GM12878 (cell line): ENCODE data around the gene DCN. TPM values are rescaled to one million over a fixed set of nuclear protein-coding genes. Genes with fewer than 3 reads are reported as not detected.

Experiments
- ATAC-seq: fragments of 200-7000 bp; cut with Tn5 transposase; 3 replicates; pipeline ENCODE4 v1.9.1; 2020; ENCODE audit warnings: mild to moderate bottlenecking, moderate library complexity
- BruUV-seq: library from RNA; stranded (reverse); fragments of 400-500 nt; replicated peaks from 2 replicates; lab custom pipeline; 2021; lab: Mats Ljungman, UMichigan
- CTCF ChIA-PET: fragments of 300-600 bp; sonication (Branson Sonifier 250); formaldehyde crosslinking; extraction: SDS; loops from one replicate; lab custom pipeline; 2021; ENCODE audit warnings: inconsistent platforms; lab: Yijun Ruan, JAX
- POLR2A ChIA-PET: fragments of 350-600 bp; formaldehyde crosslinking; extraction: SDS; loops from one replicate; lab custom pipeline; 2021; ENCODE audit warnings: inconsistent platforms; lab: Charles Lee
- RAD21 ChIA-PET: fragments of 300-600 bp; sonication (Branson Sonifier 250); formaldehyde crosslinking; loops from one replicate; lab custom pipeline; 2023; ENCODE audit warnings: antibody characterized with exemption; ENCODE audit not compliant: unreplicated experiment; lab: Charles Lee
- SMC1A ChIA-PET: fragments of 300-600 bp; sonication (Branson Sonifier 250); formaldehyde crosslinking; loops from one replicate; lab custom pipeline; 2023; ENCODE audit not compliant: unreplicated experiment, uncharacterized antibody; lab: Charles Lee
- DNase-seq: peaks from one replicate; pipeline ENCODE4 v3.0.0-alpha.2; 2011; ENCODE audit warnings: low read depth, low spot score
- FAIRE-seq: peaks from 3 replicates; lab custom pipeline; 2011; peaks lifted over from hg19 to GRCh38; lab: Jason Lieb, UNC
- H2AFZ ChIP-seq: 2 replicates; pipeline ENCODE4 v1.6.0; 2011; ENCODE audit warnings: low read depth, low read length, control low read depth; ENCODE audit not compliant: control insufficient read depth
- H3K27ac ChIP-seq: 2 replicates; pipeline ENCODE4 v1.5.1; 2011; ENCODE audit warnings: control low read depth; ENCODE audit not compliant: control insufficient read depth, insufficient read depth
- H3K27me3 ChIP-seq, 2 experiments: replicated peaks in 1 of 2; 2 replicates each; pipeline versions ENCODE4 v1.6.0 to v1.6.1; 2011; ENCODE audit warnings: low read length in 1 of 2; ENCODE audit not compliant: control insufficient read depth in 2 of 2, insufficient read depth in 2 of 2
- H3K36me3 ChIP-seq, 2 experiments: 2 replicates each; pipeline ENCODE4 v1.5.1; 2011; ENCODE audit warnings: low read length in 1 of 2; ENCODE audit not compliant: control insufficient read depth in 2 of 2, insufficient read depth in 2 of 2
- H3K4me1 ChIP-seq: 2 replicates; pipeline ENCODE4 v1.6.1; 2011; ENCODE audit warnings: mild to moderate bottlenecking, low read length, moderate library complexity, mixed read lengths; ENCODE audit not compliant: control insufficient read depth, insufficient read depth
- H3K4me2 ChIP-seq: 2 replicates; pipeline ENCODE4 v1.6.0; 2011; ENCODE audit warnings: control low read depth; ENCODE audit not compliant: control insufficient read depth, insufficient read depth
- H3K4me3 ChIP-seq: fragments of 200-600 bp; sonication (generic); 2 replicates; pipeline ENCODE4 v1.5.1; 2016
- H3K79me2 ChIP-seq: 2 replicates; pipeline ENCODE4 v1.6.0; 2011; ENCODE audit warnings: low read length; ENCODE audit not compliant: control insufficient read depth, insufficient read depth
- H3K9ac ChIP-seq: 2 replicates; pipeline ENCODE4 v1.8.0; 2011; ENCODE audit warnings: low read length, control low read depth, mixed read lengths; ENCODE audit not compliant: control insufficient read depth, insufficient read depth
- H3K9me3 ChIP-seq: replicated peaks from 3 replicates; pipeline ENCODE4 v1.5.1; 2011; ENCODE audit warnings: mild to moderate bottlenecking, low read length; ENCODE audit not compliant: control insufficient read depth, insufficient read depth
- H4K20me1 ChIP-seq: 2 replicates; pipeline ENCODE4 v1.6.0; 2011; ENCODE audit not compliant: control insufficient read depth, insufficient read depth
- BACH1 ChIP-seq: fragments of 450-650 bp; IDR thresholded peaks from 2 replicates; pipeline ENCODE4 v1.6.1; 2017; ENCODE audit warnings: mild to moderate bottlenecking, borderline replicate concordance
- FOXM1 ChIP-seq: IDR thresholded peaks from 2 replicates; pipeline ENCODE4 v1.6.1; 2012; ENCODE audit warnings: low read depth, mild to moderate bottlenecking, inconsistent platforms, low read length, moderate library complexity
- NFYB ChIP-seq: IDR thresholded peaks from 2 replicates; pipeline ENCODE4 v1.6.1; 2011; ENCODE audit warnings: low read depth, mild to moderate bottlenecking, low read length, improper control_type of control experiment, moderate library complexity; ENCODE audit not compliant: insufficient read depth
- POLR2AphosphoS2 ChIP-seq: IDR thresholded peaks from 2 replicates; pipeline ENCODE4 v1.6.1; 2011; ENCODE audit warnings: low read depth, mild to moderate bottlenecking, low read length, improper control_type of control experiment, moderate library complexity
- RAD21 ChIP-seq: IDR thresholded peaks from 2 replicates; pipeline ENCODE4 v1.6.1; 2011; ENCODE audit warnings: mild to moderate bottlenecking, low read depth, low read length, moderate library complexity; ENCODE audit not compliant: insufficient read depth
- SIX5 ChIP-seq: IDR thresholded peaks from 2 replicates; pipeline ENCODE4 v1.6.1; 2011; ENCODE audit warnings: mild to moderate bottlenecking, low read depth, low read length, moderate library complexity; ENCODE audit not compliant: severe bottlenecking
- SMAD1 ChIP-seq: fragments of 450-650 bp; IDR thresholded peaks from 2 replicates; pipeline ENCODE4 v1.6.1; 2018; ENCODE audit warnings: mild to moderate bottlenecking, low read depth; ENCODE audit not compliant: partially characterized antibody
- STAT1 ChIP-seq: fragments of 450-650 bp; conservative IDR thresholded peaks from 2 replicates; pipeline ENCODE4 v1.6.1; 2014; ENCODE audit warnings: antibody characterized with exemption, mild to moderate bottlenecking
- TCF12 ChIP-seq: IDR thresholded peaks from 2 replicates; pipeline ENCODE4 v1.6.1; 2011; ENCODE audit warnings: low read depth, mild to moderate bottlenecking, low read length
- YBX1 ChIP-seq: fragments of 450-650 bp; IDR thresholded peaks from 2 replicates; pipeline ENCODE4 v1.6.1; 2016; ENCODE audit warnings: antibody characterized with exemption
- ZZZ3 ChIP-seq: IDR thresholded peaks from 2 replicates; pipeline ENCODE4 v1.6.1; 2011; ENCODE audit warnings: low read depth; ENCODE audit not compliant: control insufficient read depth, insufficient read length
- WGBS: methylation state at CpG from one replicate; pipeline ENCODE4 v1.1.6; 2016; ENCODE audit warnings: low lambda C conversion rate; ENCODE audit not compliant: insufficient replicate concordance, insufficient coverage; ENCODE audit errors: missing lambda C conversion rate; 5-methylcytosine and 5-hydroxymethylcytosine counted together
- in situ Hi-C: fragments of 300-500 bp; cut with MboI; formaldehyde crosslinking; loops from 9 replicates; pipeline ENCODE4 v1.14.3; 2018; ENCODE audit warnings: mixed read lengths
- intact Hi-C: fragments of 100-400 bp; cut with micrococcal nuclease; formaldehyde crosslinking; loops from one replicate; pipeline ENCODE4 v1.14.2; 2022; ENCODE audit not compliant: unreplicated experiment
- polyA plus RNA-seq, 11 experiments: library from polyadenylated mRNA; depleted of rRNA in 4 of 11; unstranded in 6 of 11; stranded (reverse) in 5 of 11; fragments of >200 nt; fragmentation: Nextera tagmentation in 4 of 11; fragmentation: Illumina TruSeq in 1 of 11; extraction: Ambion mirVana in 4 of 11; extraction: Trizol in 1 of 11; gene quantifications; 1 replicate in 1 of 11; 2 replicates in 10 of 11; pipeline versions ENCODE4 v1.2.1 to v1.2.3, GENCODE V29; 2011 to 2016; ENCODE audit warnings: inconsistent platforms in 2 of 11, missing spikeins in 2 of 11, low read depth in 1 of 11
- total RNA-seq, 4 experiments: library from RNA; depleted of rRNA in 3 of 4; stranded (reverse); fragments of >200 nt in 3 of 4; fragmentation: Illumina TruSeq in 1 of 4; extraction: Trizol in 1 of 4; gene quantifications; 2 replicates each; pipeline versions ENCODE4 v1.2.1 to v1.2.3, GENCODE V29; 2013 to 2021
- TF ChIP-seq, protein P1 (sequence below): IDR thresholded peaks from 2 replicates; pipeline ENCODE4 v1.6.1; 2012; ENCODE audit warnings: low read depth, low read length, improper control_type of control experiment
- TF ChIP-seq, protein P2 (sequence below): fragments of 450-650 bp; IDR thresholded peaks from 2 replicates; pipeline ENCODE4 v1.6.1; 2017; ENCODE audit warnings: antibody characterized with exemption, mild to moderate bottlenecking, moderate library complexity
- TF ChIP-seq, protein P3 (sequence below): fragments of 450-650 bp; IDR thresholded peaks from 2 replicates; pipeline ENCODE4 v1.6.1; 2017; ENCODE audit warnings: mild to moderate bottlenecking
- TF ChIP-seq, protein P4 (sequence below): fragments of 450-650 bp; IDR thresholded peaks from 2 replicates; pipeline ENCODE4 v1.6.1; 2017; ENCODE audit warnings: low read depth, mild to moderate bottlenecking, moderate library complexity

Gene DCN
- total and polyA plus RNA-seq, 10 of the 15 experiments (the other 5 are each of a cell fraction or from before 2014, with no cell fraction given), result 0.07 to 2.1 (median 0.75) TPM; not detected in 6

DNA sequence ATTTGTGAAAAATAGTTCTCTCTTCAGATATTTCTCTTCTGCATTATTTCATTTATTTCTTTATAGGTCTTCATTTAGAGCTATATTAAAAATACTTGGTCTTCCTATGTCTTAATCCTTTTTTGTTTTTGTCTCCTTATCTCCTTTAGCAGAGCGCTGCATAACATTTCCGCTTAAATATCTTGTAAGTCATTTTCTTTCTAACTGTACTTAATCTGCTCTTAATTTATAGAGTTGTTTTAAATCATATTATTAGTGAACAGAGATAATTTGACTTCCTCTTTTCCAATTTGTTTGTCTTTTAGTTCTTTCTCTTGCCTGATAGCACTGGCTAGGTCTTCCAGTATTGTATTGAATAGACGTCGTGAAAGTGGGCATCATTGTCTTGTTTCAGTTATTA lies 89.3 kb downstream of the DCN start (continued):
- TF ChIP-seq SIX5 (no peak), RAD21 (no peak), YBX1 (no peak), BACH1 (no peak), FOXM1 (no peak)
- TF ChIP-seq, protein P1, sequence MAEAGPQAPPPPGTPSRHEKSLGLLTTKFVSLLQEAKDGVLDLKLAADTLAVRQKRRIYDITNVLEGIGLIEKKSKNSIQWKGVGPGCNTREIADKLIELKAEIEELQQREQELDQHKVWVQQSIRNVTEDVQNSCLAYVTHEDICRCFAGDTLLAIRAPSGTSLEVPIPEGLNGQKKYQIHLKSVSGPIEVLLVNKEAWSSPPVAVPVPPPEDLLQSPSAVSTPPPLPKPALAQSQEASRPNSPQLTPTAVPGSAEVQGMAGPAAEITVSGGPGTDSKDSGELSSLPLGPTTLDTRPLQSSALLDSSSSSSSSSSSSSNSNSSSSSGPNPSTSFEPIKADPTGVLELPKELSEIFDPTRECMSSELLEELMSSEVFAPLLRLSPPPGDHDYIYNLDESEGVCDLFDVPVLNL, result no peak
- TF ChIP-seq, protein P2, sequence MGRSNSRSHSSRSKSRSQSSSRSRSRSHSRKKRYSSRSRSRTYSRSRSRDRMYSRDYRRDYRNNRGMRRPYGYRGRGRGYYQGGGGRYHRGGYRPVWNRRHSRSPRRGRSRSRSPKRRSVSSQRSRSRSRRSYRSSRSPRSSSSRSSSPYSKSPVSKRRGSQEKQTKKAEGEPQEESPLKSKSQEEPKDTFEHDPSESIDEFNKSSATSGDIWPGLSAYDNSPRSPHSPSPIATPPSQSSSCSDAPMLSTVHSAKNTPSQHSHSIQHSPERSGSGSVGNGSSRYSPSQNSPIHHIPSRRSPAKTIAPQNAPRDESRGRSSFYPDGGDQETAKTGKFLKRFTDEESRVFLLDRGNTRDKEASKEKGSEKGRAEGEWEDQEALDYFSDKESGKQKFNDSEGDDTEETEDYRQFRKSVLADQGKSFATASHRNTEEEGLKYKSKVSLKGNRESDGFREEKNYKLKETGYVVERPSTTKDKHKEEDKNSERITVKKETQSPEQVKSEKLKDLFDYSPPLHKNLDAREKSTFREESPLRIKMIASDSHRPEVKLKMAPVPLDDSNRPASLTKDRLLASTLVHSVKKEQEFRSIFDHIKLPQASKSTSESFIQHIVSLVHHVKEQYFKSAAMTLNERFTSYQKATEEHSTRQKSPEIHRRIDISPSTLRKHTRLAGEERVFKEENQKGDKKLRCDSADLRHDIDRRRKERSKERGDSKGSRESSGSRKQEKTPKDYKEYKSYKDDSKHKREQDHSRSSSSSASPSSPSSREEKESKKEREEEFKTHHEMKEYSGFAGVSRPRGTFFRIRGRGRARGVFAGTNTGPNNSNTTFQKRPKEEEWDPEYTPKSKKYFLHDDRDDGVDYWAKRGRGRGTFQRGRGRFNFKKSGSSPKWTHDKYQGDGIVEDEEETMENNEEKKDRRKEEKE, result no peak

DNA sequence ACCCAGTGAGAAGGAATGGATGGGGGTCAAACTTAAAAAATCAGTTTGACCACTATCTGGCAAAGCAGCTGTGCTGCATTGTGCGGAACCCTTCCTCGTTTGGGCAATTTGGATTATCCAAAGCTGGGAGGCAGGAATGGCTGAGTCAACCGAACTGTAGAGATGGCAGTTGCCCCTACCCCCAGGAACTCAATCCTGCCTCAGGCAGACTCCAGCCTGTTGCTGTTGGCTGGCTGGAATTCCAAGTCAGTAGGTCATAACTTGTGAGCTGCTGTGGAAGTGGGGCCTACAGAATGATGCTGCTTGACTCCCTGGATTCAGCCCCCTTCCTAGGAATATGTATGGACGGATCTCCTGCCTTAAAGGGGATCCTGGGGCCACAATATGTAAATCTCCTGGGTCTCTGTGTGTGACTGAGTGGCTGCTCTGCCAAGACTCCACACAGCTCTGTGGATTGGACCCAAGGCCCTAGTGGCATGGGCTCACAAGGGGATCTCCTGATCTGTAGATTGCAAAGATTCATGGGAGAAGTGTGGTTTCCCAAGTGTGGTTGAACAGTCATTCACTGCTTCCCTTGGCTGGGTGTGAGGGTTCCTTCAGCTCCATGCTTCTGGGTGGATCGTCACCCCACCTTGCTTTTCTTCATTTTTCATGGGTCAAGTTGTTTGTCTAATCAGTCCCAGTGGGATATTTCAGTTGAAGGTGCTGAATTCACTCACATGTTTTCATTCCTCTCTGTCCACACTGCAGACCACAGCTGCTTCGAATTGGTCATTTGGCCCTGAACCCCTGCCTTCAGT lies 90.5 kb downstream of the DCN start:
- Histone ChIP-seq H4K20me1 (no peaks in the 10 kb centered on the region), H3K4me2 (no peak overlapping the region), H3K4me3 (no peak overlapping the region), H3K79me2 (no peaks in the 10 kb centered on the region), H2AFZ (no peak overlapping the region), H3K4me1 (no peaks in the 10 kb centered on the region), H3K9ac (no peak overlapping the region), H3K36me3 (no peaks in the 10 kb centered on the region), H3K27me3 (no peaks in the 10 kb centered on the region), H3K27ac (no peak overlapping the region), H3K9me3 (no peaks in the 10 kb centered on the region)
- in situ Hi-C loops, result no loop called here
- intact Hi-C loops, result no loop called here
- no peak; the same call in 2 of the 3 replicates for ATAC-seq
- 14% methylated on average over 6 of the region's 6 CpGs for WGBS
- ChIA-PET POLR2A (no interaction called here), CTCF (interaction anchor here (1.1 to 1.7 kb wide), 2 partner anchors 17 kb away, joined by 3 to 7 read pairs; no protein-coding TSS in a partner anchor), SMC1A (interaction anchor here (1.3 kb wide), 1 partner anchor 17 kb away, joined by 3 read pairs; no protein-coding TSS in a partner anchor), RAD21 (no interaction called here)
- no TSS peak for BruUV-seq
- no peak for DNase-seq
- no peak for FAIRE-seq
- TF ChIP-seq NFYB, result no peak
- TF ChIP-seq ZZZ3, result no peak
- TF ChIP-seq, protein P3, sequence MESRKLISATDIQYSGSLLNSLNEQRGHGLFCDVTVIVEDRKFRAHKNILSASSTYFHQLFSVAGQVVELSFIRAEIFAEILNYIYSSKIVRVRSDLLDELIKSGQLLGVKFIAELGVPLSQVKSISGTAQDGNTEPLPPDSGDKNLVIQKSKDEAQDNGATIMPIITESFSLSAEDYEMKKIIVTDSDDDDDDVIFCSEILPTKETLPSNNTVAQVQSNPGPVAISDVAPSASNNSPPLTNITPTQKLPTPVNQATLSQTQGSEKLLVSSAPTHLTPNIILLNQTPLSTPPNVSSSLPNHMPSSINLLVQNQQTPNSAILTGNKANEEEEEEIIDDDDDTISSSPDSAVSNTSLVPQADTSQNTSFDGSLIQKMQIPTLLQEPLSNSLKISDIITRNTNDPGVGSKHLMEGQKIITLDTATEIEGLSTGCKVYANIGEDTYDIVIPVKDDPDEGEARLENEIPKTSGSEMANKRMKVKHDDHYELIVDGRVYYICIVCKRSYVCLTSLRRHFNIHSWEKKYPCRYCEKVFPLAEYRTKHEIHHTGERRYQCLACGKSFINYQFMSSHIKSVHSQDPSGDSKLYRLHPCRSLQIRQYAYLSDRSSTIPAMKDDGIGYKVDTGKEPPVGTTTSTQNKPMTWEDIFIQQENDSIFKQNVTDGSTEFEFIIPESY, result no peak
- TF ChIP-seq SMAD1, result no peak
- TF ChIP-seq STAT1, result no peak
- no peak for TF ChIP-seq POLR2AphosphoS2
- TF ChIP-seq, protein P4, sequence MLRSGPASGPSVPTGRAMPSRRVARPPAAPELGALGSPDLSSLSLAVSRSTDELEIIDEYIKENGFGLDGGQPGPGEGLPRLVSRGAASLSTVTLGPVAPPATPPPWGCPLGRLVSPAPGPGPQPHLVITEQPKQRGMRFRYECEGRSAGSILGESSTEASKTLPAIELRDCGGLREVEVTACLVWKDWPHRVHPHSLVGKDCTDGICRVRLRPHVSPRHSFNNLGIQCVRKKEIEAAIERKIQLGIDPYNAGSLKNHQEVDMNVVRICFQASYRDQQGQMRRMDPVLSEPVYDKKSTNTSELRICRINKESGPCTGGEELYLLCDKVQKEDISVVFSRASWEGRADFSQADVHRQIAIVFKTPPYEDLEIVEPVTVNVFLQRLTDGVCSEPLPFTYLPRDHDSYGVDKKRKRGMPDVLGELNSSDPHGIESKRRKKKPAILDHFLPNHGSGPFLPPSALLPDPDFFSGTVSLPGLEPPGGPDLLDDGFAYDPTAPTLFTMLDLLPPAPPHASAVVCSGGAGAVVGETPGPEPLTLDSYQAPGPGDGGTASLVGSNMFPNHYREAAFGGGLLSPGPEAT, result no peak
- TF ChIP-seq TCF12, result no peak
